Dendritic cell treated with granulocyte-macrophage colony-stimulating factor and Interleukin-4, amounts not matched to agents 40 ng/mL and 50 ng/mL, for 4 days (primary cell): Measurements from ENCODE around the gene BRME1.

Source experiments
- H3K27ac Mint-ChIP-seq: one replicate; pipeline ENCODE4 v1.8.0; 2022; ENCODE audit warnings: mild to moderate bottlenecking, mixed read lengths
- H3K27me3 Mint-ChIP-seq: one replicate; pipeline ENCODE4 v1.8.0; 2022; ENCODE audit warnings: mild to moderate bottlenecking, mixed read lengths
- H3K36me3 Mint-ChIP-seq: one replicate; pipeline ENCODE4 v1.8.0; 2022; ENCODE audit warnings: low read depth, mixed read lengths
- H3K4me1 Mint-ChIP-seq: one replicate; pipeline ENCODE4 v1.8.0; 2022; ENCODE audit warnings: low read depth, mixed read lengths
- H3K4me3 Mint-ChIP-seq: one replicate; pipeline ENCODE4 v1.8.0; 2022; ENCODE audit warnings: mild to moderate bottlenecking, moderate library complexity, mixed read lengths
- H3K9me3 Mint-ChIP-seq: one replicate; pipeline ENCODE4 v1.8.0; 2022; ENCODE audit warnings: mixed read lengths
- intact Hi-C: fragments of 100-400 bp; cut with micrococcal nuclease; formaldehyde crosslinking; loops from one replicate; pipeline ENCODE4 v1.15.0; 2022

Gene BRME1

DNA sequence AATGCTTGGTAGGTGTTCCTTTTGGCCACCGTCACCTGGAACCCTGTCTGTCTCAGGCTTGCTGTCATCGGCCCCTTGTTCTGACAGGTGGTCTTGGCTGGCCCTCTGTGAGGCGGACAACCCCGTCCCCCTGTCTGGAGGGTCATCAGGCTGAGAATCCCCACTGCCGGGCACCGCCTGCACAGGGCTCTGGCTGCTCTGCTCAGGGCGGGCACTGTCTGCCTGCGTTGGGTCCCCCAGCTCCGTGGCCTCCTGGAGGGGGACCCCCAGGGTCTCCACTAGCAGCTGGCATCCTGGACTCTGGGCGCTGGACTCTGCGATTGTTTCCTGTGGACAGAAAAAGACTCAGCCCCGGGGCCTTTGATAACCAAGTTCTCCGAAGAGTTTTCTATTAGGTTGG, 15.8 kb downstream of the BRME1 start:
- H3K9me3 Mint-ChIP-seq, result no peaks in the 10 kb centered on the region
- peaks cover 27% of the 10 kb centered on the region for H3K27me3 Mint-ChIP-seq
- no peak overlapping the region for H3K27ac Mint-ChIP-seq
- no peaks in the 10 kb centered on the region for H3K36me3 Mint-ChIP-seq
- H3K4me3 Mint-ChIP-seq, result no peak overlapping the region
- H3K4me1 Mint-ChIP-seq, result no peaks in the 10 kb centered on the region
- intact Hi-C loops, result no loop called here

GRCh38 chr19:13888281-13888680, 17.6 kb downstream of the BRME1 start:
- H3K27me3 Mint-ChIP-seq, result peaks cover 40% of the 10 kb centered on the region
- no peaks in the 10 kb centered on the region for H3K9me3 Mint-ChIP-seq
- intact Hi-C loops, result no loop called here
- H3K4me1 Mint-ChIP-seq, result peaks cover 8% of the 10 kb centered on the region
- H3K4me3 Mint-ChIP-seq, result no peak overlapping the region
- H3K36me3 Mint-ChIP-seq, result no peaks in the 10 kb centered on the region
- no peak overlapping the region for H3K27ac Mint-ChIP-seq

- Mint-ChIP-seq H3K4me1 (peaks cover 16% of the 10 kb centered on the region), H3K36me3 (no peaks in the 10 kb centered on the region), H3K4me3 (no peak overlapping the region), H3K9me3 (no peaks in the 10 kb centered on the region), H3K27ac (no peak overlapping the region), H3K27me3 (peaks cover 40% of the 10 kb centered on the region)
- intact Hi-C loops, result no loop called here
Measured at GRCh38 chr19:13887517-13887916, 18.4 kb downstream of the BRME1 start.

GRCh38 chr19:13887018-13887436, 18.9 kb downstream of the BRME1 start:
- H3K9me3 Mint-ChIP-seq, result no peaks in the 10 kb centered on the region
- H3K4me1 Mint-ChIP-seq, result peaks cover 21% of the 10 kb centered on the region
- H3K36me3 Mint-ChIP-seq, result no peaks in the 10 kb centered on the region
- no peak overlapping the region for H3K4me3 Mint-ChIP-seq
- no peak overlapping the region for H3K27ac Mint-ChIP-seq
- intact Hi-C loops, result no loop called here
- H3K27me3 Mint-ChIP-seq, result peaks cover 40% of the 10 kb centered on the region

GRCh38 chr19:13885826-13886365, 20.0 kb downstream of the BRME1 start:
- H3K9me3 Mint-ChIP-seq, result no peaks in the 10 kb centered on the region
- peaks cover 40% of the 10 kb centered on the region for H3K27me3 Mint-ChIP-seq
- no peak overlapping the region for H3K27ac Mint-ChIP-seq
- no peak overlapping the region for H3K4me3 Mint-ChIP-seq
- intact Hi-C loops, result no loop called here
- peaks cover 32% of the 10 kb centered on the region for H3K4me1 Mint-ChIP-seq
- H3K36me3 Mint-ChIP-seq, result no peaks in the 10 kb centered on the region

DNA sequence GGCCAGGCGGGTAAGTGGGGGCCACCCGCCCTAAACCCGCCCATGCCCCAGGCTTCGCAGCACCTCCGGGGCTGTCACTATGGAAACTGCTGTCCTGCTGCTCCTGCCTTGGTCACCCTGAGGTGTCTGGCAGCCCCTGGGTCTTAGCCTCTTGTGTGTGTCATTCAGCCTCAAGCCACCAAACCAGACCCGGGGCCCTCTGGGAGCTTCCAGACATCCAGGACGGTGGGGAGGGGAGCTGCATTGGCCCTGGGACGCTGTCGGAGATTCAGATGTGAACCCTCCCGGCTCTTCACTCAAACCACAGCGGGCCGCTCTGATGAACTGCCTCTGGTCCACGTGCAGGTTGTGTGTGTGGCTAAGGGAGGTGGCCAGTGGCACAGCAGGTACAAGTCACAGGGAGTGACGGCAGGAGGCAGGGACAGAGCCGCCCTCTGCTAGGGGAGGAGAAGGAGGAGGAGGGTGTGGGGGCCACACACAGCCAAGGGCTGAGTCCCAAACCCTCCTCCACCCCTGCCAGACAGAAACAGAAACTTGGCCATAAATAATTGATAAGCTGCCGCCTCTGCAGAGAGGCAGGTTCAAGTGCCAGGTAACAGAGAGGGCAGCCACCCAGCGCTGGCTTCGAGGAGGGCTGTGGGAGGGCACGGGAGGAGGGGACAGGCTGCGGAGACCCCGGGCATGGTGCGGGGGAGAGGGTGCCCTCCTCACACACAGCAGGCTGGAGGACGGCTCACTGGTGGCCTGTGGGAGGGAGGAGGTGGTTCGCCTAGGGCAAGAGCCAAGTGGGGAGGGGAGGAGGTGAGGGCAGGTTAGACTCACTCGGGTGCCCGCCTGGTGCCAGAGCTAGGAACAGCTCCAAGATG, 21.0 kb downstream of the BRME1 start:
- intact Hi-C loops, result loop anchor here (5.0 kb wide), 2 partner anchors 162 to 187 kb away; partner anchors contain the start of gene MISP3
- H3K9me3 Mint-ChIP-seq, result no peaks in the 10 kb centered on the region
- H3K36me3 Mint-ChIP-seq, result no peaks in the 10 kb centered on the region
- peaks cover 39% of the 10 kb centered on the region for H3K4me1 Mint-ChIP-seq
- no peak overlapping the region for H3K27ac Mint-ChIP-seq
- peaks cover 40% of the 10 kb centered on the region for H3K27me3 Mint-ChIP-seq
- no peak overlapping the region for H3K4me3 Mint-ChIP-seq

DNA sequence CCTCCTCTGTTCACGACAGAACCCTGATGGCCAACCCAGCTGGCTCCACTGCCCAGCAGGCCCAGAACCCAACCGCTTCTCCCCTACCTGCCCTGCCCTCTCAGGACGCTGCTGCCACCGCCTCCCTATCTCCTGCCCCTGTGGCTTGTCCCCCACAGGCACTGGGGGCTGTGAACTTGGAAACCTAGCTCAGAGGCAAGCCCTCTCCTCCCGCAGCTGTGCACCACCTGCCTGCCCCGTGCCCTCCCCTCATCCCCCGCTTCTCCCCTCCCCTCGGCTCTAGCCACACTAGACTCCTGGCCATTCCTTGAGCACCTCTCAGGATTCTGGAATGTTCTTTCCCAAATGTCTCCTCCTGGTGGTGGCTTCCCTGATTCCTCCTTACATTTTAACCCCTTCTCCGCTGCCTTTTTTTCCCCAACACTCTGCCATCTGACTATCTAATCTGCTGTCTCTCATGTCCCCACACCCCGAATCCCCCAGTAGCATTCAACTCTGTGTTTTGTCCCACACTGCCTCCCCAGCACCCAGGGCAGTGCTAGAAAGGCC, 22.3 kb downstream of the BRME1 start:
- Mint-ChIP-seq H3K27me3 (peaks cover 37% of the 10 kb centered on the region), H3K4me3 (no peak overlapping the region), H3K36me3 (no peaks in the 10 kb centered on the region), H3K4me1 (peaks cover 39% of the 10 kb centered on the region), H3K9me3 (no peaks in the 10 kb centered on the region), H3K27ac (peak overlapping the region; percentile 41)
- intact Hi-C loops, result loop anchor here (5.0 kb wide), 2 partner anchors 164 to 189 kb away; partner anchors contain the start of gene MISP3

- Mint-ChIP-seq H3K4me1 (peaks cover 39% of the 10 kb centered on the region), H3K27ac (peak overlapping the region; percentile 87), H3K27me3 (peaks cover 36% of the 10 kb centered on the region), H3K36me3 (no peaks in the 10 kb centered on the region), H3K4me3 (no peak overlapping the region), H3K9me3 (no peaks in the 10 kb centered on the region)
- intact Hi-C loops, result loop anchor here (5.0 kb wide), 2 partner anchors 164 to 189 kb away; partner anchors contain the start of gene MISP3
Measured at GRCh38 chr19:13882836-13883235, 23.1 kb downstream of the BRME1 start.

DNA sequence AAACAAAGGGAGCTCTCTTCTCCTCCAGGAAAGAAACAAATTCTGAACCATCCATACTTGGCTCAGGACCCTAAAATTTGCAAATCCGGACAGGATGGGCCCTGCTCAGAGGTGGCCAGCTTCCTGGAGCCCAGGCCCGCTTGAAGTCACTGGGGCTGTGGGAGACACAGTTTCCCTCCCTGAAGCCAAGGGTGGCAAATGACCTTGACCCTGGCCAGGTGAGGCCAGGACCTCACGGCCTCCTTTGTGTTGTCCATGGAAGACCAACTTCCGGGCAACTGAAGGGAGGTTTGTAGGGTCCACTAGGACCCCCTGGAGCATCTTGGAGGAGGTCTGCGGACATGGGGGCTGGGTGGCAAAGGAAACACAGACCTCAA, 23.5 kb downstream of the BRME1 start:
- H3K27ac Mint-ChIP-seq, result peak overlapping the region; percentile 87
- intact Hi-C loops, result loop anchor here (5.0 kb wide), 2 partner anchors 165 to 190 kb away; partner anchors contain the start of gene MISP3
- H3K9me3 Mint-ChIP-seq, result no peaks in the 10 kb centered on the region
- H3K27me3 Mint-ChIP-seq, result peaks cover 34% of the 10 kb centered on the region
- H3K4me1 Mint-ChIP-seq, result peaks cover 39% of the 10 kb centered on the region
- no peaks in the 10 kb centered on the region for H3K36me3 Mint-ChIP-seq
- H3K4me3 Mint-ChIP-seq, result no peak overlapping the region

- peaks cover 28% of the 10 kb centered on the region for H3K27me3 Mint-ChIP-seq
- intact Hi-C loops, result loop anchor here (2.0 to 5.0 kb wide), 3 partner anchors 71 to 190 kb away; partner anchors contain the start of genes DCAF15 and MISP3
- H3K27ac Mint-ChIP-seq, result peak overlapping the region; percentile 87
- H3K9me3 Mint-ChIP-seq, result no peaks in the 10 kb centered on the region
- peaks cover 39% of the 10 kb centered on the region for H3K4me1 Mint-ChIP-seq
- H3K4me3 Mint-ChIP-seq, result peak overlapping the region; percentile 17
- H3K36me3 Mint-ChIP-seq, result no peaks in the 10 kb centered on the region
Measured at GRCh38 chr19:13881692-13882418, 24.1 kb downstream of the BRME1 start.

- H3K9me3 Mint-ChIP-seq, result no peaks in the 10 kb centered on the region
- peaks cover 25% of the 10 kb centered on the region for H3K27me3 Mint-ChIP-seq
- H3K27ac Mint-ChIP-seq, result peak overlapping the region; percentile 87
- no peaks in the 10 kb centered on the region for H3K36me3 Mint-ChIP-seq
- H3K4me1 Mint-ChIP-seq, result peaks cover 39% of the 10 kb centered on the region
- peak overlapping the region; percentile 17 for H3K4me3 Mint-ChIP-seq
- intact Hi-C loops, result loop anchor here (2.0 to 5.0 kb wide), 3 partner anchors 72 to 191 kb away; partner anchors contain the start of genes DCAF15 and MISP3
Measured at GRCh38 chr19:13881251-13881691, 24.6 kb downstream of the BRME1 start.

GRCh38 chr19:13880059-13881043, 25.6 kb downstream of the BRME1 start:
- intact Hi-C loops, result loop anchor here (2.0 to 5.0 kb wide), 3 partner anchors 72 to 192 kb away; partner anchors contain the start of genes DCAF15 and MISP3
- H3K4me1 Mint-ChIP-seq, result peaks cover 39% of the 10 kb centered on the region

More at GRCh38 chr19:13880059-13881043, 25.6 kb downstream of the BRME1 start:
- Mint-ChIP-seq H3K4me3 (peak overlapping the region; percentile 53), H3K27ac (peak overlapping the region; percentile 87), H3K9me3 (no peaks in the 10 kb centered on the region), H3K36me3 (no peaks in the 10 kb centered on the region), H3K27me3 (peaks cover 23% of the 10 kb centered on the region)
